Amniotic epithelial cell (primary cell): ENCODE data around the gene PWP1.

ENCODE experiments used
- DNase-seq: peaks from one replicate; pipeline ENCODE4 v3.0.0-alpha.2; 2010; ENCODE audit warnings: low read depth

Gene PWP1

DNA sequence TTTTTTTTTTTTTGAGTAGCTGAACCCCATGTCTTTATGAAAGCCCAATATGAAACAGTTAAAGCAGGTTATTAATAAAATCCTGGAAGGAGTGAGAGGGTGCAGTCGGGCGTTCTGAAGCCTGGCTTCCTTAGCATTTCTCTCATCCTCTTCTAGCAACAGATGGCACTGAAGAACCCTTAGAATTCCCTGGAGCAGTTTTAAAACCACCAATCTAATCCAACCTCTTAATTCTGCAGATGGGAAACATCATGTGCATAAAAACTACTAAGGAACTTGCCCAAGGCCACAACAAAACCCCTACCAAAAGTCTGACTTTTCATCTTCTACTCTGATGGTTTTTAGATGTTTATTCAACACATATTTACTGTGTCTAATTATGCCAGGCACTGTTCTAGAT lies 50.2 kb downstream of the PWP1 start:
- no peak for DNase-seq

DNA sequence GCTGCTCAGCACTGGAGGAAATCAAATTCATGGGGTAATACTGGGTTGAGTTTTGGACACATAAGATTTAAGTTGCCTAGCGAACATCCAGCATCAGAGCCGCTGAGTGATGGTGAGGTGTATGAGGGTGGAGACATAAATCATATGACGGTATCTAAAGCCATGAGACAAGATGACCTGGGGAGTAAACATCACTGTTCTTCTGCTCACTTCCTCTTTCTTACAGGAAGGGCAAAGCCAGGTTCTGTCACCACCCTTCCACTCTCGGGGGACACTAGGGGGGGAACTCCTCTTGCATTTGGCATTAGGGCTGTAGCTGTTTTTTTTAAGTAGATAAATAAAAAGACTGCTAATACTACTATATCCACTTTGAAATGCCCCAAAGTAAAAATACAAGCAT lies 51.3 kb downstream of the PWP1 start:
- DNase-seq: no peak

DNA sequence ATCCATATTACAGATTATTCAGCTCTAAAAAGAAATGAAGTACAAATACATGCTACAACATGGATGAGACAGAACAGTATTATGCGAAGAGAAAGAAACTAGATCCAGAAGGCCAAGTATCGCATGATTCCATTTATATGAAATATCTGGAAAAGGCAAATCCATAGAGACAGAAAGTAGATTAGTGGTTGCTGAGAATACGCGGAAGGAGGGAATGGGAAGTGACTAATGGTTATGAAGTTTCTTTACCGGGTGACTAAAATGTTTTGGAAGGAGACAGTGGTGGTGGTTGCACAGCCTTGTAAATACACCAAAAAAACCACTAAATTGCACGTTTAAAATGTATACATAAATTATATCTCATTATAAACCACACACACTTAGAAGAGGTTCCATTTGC lies 62.9 kb downstream of the PWP1 start:
- DNase-seq: peak; percentile 80

DNA sequence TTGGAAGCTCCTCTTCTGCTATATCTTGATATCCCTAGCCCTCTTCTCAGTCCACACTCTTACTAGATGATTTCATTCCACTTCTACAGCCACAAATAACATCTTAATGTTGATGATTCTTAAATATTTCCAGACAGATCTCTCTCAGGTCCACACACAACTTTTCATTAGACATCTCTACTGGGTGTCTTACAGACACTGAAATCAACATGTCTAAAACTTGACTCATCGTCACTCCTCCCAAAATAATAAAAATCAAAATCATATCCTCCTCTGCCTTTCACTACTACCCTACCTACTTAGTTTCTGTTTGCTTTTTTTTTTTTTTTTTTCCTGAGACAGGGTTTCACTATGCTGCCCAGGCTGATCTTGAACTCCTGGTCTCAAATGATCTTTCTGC lies 63.5 kb downstream of the PWP1 start:
- DNase-seq: no peak

DNA sequence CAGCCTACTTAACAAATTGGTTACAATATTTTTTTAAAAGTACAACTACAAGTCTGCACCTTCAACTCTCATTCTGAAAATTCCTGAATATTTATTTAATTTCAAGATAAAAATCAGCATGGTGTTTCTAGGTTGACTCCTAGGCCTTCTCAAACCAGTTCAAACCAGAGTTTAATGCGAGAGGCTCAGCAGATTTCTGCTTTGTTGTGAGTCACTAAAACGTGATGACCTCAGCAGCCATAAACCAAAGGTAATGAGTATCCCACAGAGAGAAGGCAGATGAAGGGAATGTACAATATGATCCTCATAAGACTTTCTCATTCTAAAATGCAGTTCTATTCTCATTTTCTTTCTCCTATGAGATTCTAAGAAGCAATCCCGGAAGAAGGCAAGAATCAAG lies 73.8 kb downstream of the PWP1 start:
- peak; percentile 92 for DNase-seq

GRCh38 chr12:107760207-107760808 lies 74.7 kb downstream of the PWP1 start:
- no peak for DNase-seq

DNA sequence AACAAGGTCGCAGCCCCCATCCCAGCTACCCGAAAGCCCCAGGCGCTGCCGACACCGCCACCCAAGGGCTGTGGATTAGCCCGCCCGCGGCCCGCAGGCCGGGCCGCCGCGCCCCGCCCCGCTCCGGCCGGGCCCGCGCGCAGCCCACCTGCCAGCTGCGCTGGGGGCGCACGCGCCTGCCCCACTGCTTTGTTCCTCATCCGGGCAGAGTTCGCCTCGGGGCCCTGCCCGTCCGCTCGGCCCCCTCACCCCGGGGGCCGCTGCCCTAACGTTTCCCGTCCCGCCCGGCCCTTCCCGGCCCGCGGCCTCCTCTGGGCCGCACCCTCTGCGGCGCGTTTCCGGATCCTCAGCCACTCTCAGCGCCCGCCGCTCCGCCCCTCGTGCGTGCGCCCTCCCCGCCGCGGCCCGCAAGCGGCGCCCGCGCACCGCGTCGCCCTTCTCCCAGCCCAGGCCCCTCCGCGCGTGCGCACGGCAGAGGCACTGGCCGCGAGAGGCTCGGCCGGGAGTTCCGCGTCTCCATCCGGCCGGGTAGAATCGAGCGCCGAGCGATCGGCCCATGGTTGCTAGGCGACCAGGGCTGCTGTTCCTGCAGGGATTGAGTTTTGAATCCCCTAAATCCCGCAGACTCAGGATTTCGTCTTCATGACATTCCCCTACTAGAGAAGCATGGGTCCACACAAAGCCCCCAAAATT lies 75.4 kb downstream of the PWP1 start, which contains the start of gene PRDM4:
TSS of gene PRDM4 (minus strand) at position 329 of the 693 bp plus-strand sequence. CDS start 622 bp downstream, outside the sequence.
- peak; percentile 89 for DNase-seq

- DNase-seq: no peak
Observed at GRCh38 chr12:107761502-107761904, 75.9 kb downstream of the PWP1 start.
